WERI-Rb-1 (cell line): ENCODE results near the gene C19orf85.

Experiments used
- DNase-seq: peaks from one replicate; pipeline ENCODE4 v3.0.0-alpha.2; 2020
- H3K27ac ChIP-seq: fragments of 250-450 bp; sonication (Bioruptor Pico); 2 replicates; pipeline ENCODE4 v1.5.1; 2020; ENCODE audit warnings: mild to moderate bottlenecking, moderate library complexity
- H3K27me3 ChIP-seq: fragments of 250-450 bp; sonication (Bioruptor Pico); 2 replicates; pipeline ENCODE4 v1.5.1; 2021; ENCODE audit warnings: mild to moderate bottlenecking, low read depth, moderate library complexity; ENCODE audit not compliant: insufficient read depth, severe bottlenecking
- H3K36me3 ChIP-seq: fragments of 250-450 bp; sonication (Bioruptor Pico); 2 replicates; pipeline ENCODE4 v1.5.1; 2020; ENCODE audit warnings: mild to moderate bottlenecking, moderate library complexity
- H3K4me3 ChIP-seq: 2 replicates; pipeline ENCODE4 v1.5.1; 2011; ENCODE audit warnings: low read depth, mild to moderate bottlenecking, control low read depth, low read length
- H3K9me3 ChIP-seq: fragments of 250-450 bp; sonication (Bioruptor Pico); 2 replicates; pipeline ENCODE4 v1.5.1; 2021; ENCODE audit warnings: mild to moderate bottlenecking, moderate library complexity; ENCODE audit not compliant: severe bottlenecking
- CTCF ChIP-seq: IDR thresholded peaks from 2 replicates; pipeline ENCODE4 v1.5.1; 2011; ENCODE audit warnings: low read depth, mild to moderate bottlenecking, control low read depth, inconsistent platforms, low read length

The C19orf85 gene

GRCh38 chr19:55447421-55448174 lies 17.0 kb downstream of the C19orf85 start:
- H3K27me3 ChIP-seq: peaks cover 16% of the 10 kb centered on the region
- H3K27ac ChIP-seq: no peak overlapping the region
- TF ChIP-seq CTCF: no peak
- DNase-seq: no peak
- H3K4me3 ChIP-seq: no peak overlapping the region
- H3K36me3 ChIP-seq: no peaks in the 10 kb centered on the region
- no peaks in the 10 kb centered on the region for H3K9me3 ChIP-seq

GRCh38 chr19:55446060-55446459 lies 18.5 kb downstream of the C19orf85 start:
- H3K9me3 ChIP-seq: no peaks in the 10 kb centered on the region
- peaks cover 12% of the 10 kb centered on the region for H3K27me3 ChIP-seq
- no peak for TF ChIP-seq CTCF
- H3K27ac ChIP-seq: no peak overlapping the region
- no peaks in the 10 kb centered on the region for H3K36me3 ChIP-seq
- DNase-seq: no peak
- no peak overlapping the region for H3K4me3 ChIP-seq

GRCh38 chr19:55444646-55445045 lies 19.9 kb downstream of the C19orf85 start:
- H3K4me3 ChIP-seq: no peak overlapping the region
- H3K36me3 ChIP-seq: no peaks in the 10 kb centered on the region
- DNase-seq: no peak
- H3K27ac ChIP-seq: no peak overlapping the region
- peaks cover 12% of the 10 kb centered on the region for H3K27me3 ChIP-seq
- TF ChIP-seq CTCF: no peak
- no peaks in the 10 kb centered on the region for H3K9me3 ChIP-seq

GRCh38 chr19:55443824-55444480 lies 20.6 kb downstream of the C19orf85 start:
- Histone ChIP-seq H3K27me3 (peaks cover 12% of the 10 kb centered on the region), H3K4me3 (no peak overlapping the region), H3K27ac (no peak overlapping the region), H3K36me3 (no peaks in the 10 kb centered on the region), H3K9me3 (no peaks in the 10 kb centered on the region)
- no peak for DNase-seq
- TF ChIP-seq CTCF: no peak

- H3K4me3 ChIP-seq: peak within 1 kb of the TSS; percentile 38
- DNase-seq: peak; percentile 54
- no peak within 1 kb of the TSS for H3K27ac ChIP-seq
- no peaks in the 10 kb centered on the region for H3K36me3 ChIP-seq
- TF ChIP-seq CTCF: no peak
- no peaks in the 10 kb centered on the region for H3K9me3 ChIP-seq
- peaks cover 12% of the 10 kb centered on the region for H3K27me3 ChIP-seq
Measured at GRCh38 chr19:55443045-55443823, 21.3 kb downstream of the C19orf85 start, which contains the start of gene SHISA7. TSS of gene SHISA7 (minus strand) at chr19:55443300. CDS start at chr19:55442863, 437 bp downstream.
